Heart left ventricle (tissue), 16 donors: ENCODE results near the gene EDDM3A. TPM values are rescaled to one million over a fixed set of nuclear protein-coding genes. Genes with fewer than 3 reads are reported as not detected.

Source experiments
- ATAC-seq, 4 donors: fragments of 200-7000 bp; cut with Tn5 transposase; one replicate each; pipeline ENCODE4 v1.9.1; 2020 to 2022; ENCODE audit warnings: moderate library complexity in 4 of 4, mild to moderate bottlenecking in 3 of 4, moderate number of reproducible peaks in 1 of 4
- DNase-seq, 5 donors: peaks; one replicate each; pipeline ENCODE4 v3.0.0-alpha.2; 2020
- H3K27ac ChIP-seq, 12 donors: fragments of 200-600 bp; sonication (generic) in 4 of 12; one replicate each; pipeline versions ENCODE4 v1.5.0 to v1.8.0; 2016 to 2022; ENCODE audit warnings: mild to moderate bottlenecking in 2 of 12
- H3K27me3 ChIP-seq, 9 donors: fragments of 200-600 bp; sonication (generic) in 2 of 9; one replicate each; pipeline versions ENCODE4 v1.5.1 to v1.8.0; 2016 to 2022; ENCODE audit warnings: mild to moderate bottlenecking in 3 of 9
- H3K36me3 ChIP-seq, 9 donors: fragments of 200-600 bp; sonication (generic) in 2 of 9; one replicate each; pipeline versions ENCODE4 v1.5.0 to v1.8.0; 2018 to 2022; ENCODE audit warnings: mild to moderate bottlenecking in 2 of 9
- H3K4me1 ChIP-seq, 12 donors: fragments of 200-600 bp; sonication (generic) in 4 of 12; one replicate each; pipeline versions ENCODE4 v1.5.0 to v1.8.0; 2016 to 2022; ENCODE audit warnings: mild to moderate bottlenecking in 3 of 12
- H3K4me3 ChIP-seq, 12 donors: fragments of 200-600 bp; sonication (generic) in 4 of 12; one replicate each; pipeline versions ENCODE4 v1.5.0 to v1.8.0; 2017 to 2022; ENCODE audit warnings: mild to moderate bottlenecking in 9 of 12, moderate library complexity in 4 of 12
- H3K9me3 ChIP-seq, 12 donors: fragments of 200-600 bp; sonication (generic) in 4 of 12; one replicate each; pipeline versions ENCODE4 v1.5.0 to v1.8.0; 2016 to 2022; ENCODE audit warnings: mild to moderate bottlenecking in 1 of 12
- POLR2A ChIP-seq, 2 donors: fragments of 450-650 bp; IDR thresholded peaks; one replicate each; pipeline ENCODE4 v1.6.1; 2017; ENCODE audit warnings: antibody characterized with exemption in 2 of 2, mild to moderate bottlenecking in 2 of 2, moderate library complexity in 2 of 2
- WGBS, 4 donors: extraction: QIAGEN DNeasy Blood & Tissue Kit in 2 of 4; methylation state at CpG; one replicate each; pipeline versions ENCODE4 v1.1.5 to v1.1.7; 2013 to 2018; 5-methylcytosine and 5-hydroxymethylcytosine counted together
- intact Hi-C, 10 donors: fragments of 100-400 bp; cut with DNase I; formaldehyde crosslinking; loops; one replicate each; pipeline versions ENCODE4 v1.11.1 to v1.14.2; 2022
- polyA plus RNA-seq, 2 donors: library from polyadenylated mRNA; stranded (reverse); fragments of 200-250 nt; gene quantifications; one replicate each; pipeline ENCODE4 v1.2.3, GENCODE V29; 2013
- total RNA-seq, 9 donors: library from RNA; depleted of rRNA in 2 of 9; stranded (reverse); fragments of >200 nt in 2 of 9; fragmentation: NEBNext Ultra II Directional in 3 of 9; extraction: Animal tissue kit (Norgen Biotek cat#: 25700) in 3 of 9; gene quantifications; one replicate each; pipeline versions ENCODE4 v1.1.0 to v1.2.4, GENCODE V29; 2016 to 2023
- TF ChIP-seq, protein P1 (sequence below), 12 donors: fragments of 200-600 bp; sonication (generic) in 4 of 12; IDR thresholded peaks; one replicate each; pipeline versions ENCODE4 v1.5.0 to v1.8.0; 2018 to 2022; ENCODE audit warnings: antibody characterized with exemption in 12 of 12, mild to moderate bottlenecking in 5 of 12
- donor health status: ischemic (EF 13 %, LVEDD 7.1; RV severe dilation, severe dysfunction).
- donor health status: healthy with polysubstance abuse.
- donor health status: DM: no; HTN: yes; CAD: no.
- donor health status: DM: no; HTN: no; CAD: no.
- donor health status: ischemic (EF 25% LVEDD 6.9; RV normal size, moderate dysfunction).
- donor health status: ischemic (EF 25% LVEDD 5.7; RV mildly dilated, moderate dysfunction).
- donor health status: healthy.
- donor health status: DM: yes; HTN: yes; CAD: no.
- donor health status: ischemic (EF 35%, LVEDD 5.7; RV mildly dilated, moderate dysfunction).
- donor health status: nonischemic (EF 11% LVEDD 7.7; RV severe dilation, severe dysfunction).
- donor health status: DM: yes; HTN: yes; CAD: no.
- donor health status: PGD.
- donor health status: ischemic (EF 29% LVEDD 5.4; RV normal size, mild dysfunction).
- donor health status: nonischemic (EF 23%, LVEDD 6.1; RV moderate dilation, normal function).

EDDM3A gene
- total and polyA plus RNA-seq, 11 donors: not detected

GRCh38 chr14:20712904-20713303 is 32.8 kb upstream of the EDDM3A start:
- no peaks in the 10 kb centered on the region for H3K36me3 ChIP-seq
- no peaks in the 10 kb centered on the region for H3K9me3 ChIP-seq
- H3K4me3 ChIP-seq: no peak overlapping the region
- ATAC-seq (no peak), DNase-seq (no peak)
- H3K4me1 ChIP-seq: peaks cover 0 to 11% (median 0%) of the 10 kb centered on the region in 12 donors
- no peaks in the 10 kb centered on the region for H3K27me3 ChIP-seq
- WGBS, 4 donors: 38 to 47% (median 44%) methylated on average over 1 to 2 of the region's 2 CpGs
- no peak overlapping the region for H3K27ac ChIP-seq
- intact Hi-C loops: no loop called here
- TF ChIP-seq, protein P1, sequence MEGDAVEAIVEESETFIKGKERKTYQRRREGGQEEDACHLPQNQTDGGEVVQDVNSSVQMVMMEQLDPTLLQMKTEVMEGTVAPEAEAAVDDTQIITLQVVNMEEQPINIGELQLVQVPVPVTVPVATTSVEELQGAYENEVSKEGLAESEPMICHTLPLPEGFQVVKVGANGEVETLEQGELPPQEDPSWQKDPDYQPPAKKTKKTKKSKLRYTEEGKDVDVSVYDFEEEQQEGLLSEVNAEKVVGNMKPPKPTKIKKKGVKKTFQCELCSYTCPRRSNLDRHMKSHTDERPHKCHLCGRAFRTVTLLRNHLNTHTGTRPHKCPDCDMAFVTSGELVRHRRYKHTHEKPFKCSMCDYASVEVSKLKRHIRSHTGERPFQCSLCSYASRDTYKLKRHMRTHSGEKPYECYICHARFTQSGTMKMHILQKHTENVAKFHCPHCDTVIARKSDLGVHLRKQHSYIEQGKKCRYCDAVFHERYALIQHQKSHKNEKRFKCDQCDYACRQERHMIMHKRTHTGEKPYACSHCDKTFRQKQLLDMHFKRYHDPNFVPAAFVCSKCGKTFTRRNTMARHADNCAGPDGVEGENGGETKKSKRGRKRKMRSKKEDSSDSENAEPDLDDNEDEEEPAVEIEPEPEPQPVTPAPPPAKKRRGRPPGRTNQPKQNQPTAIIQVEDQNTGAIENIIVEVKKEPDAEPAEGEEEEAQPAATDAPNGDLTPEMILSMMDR (IDR thresholded peaks at IDR 0.05): no peak
- TF ChIP-seq POLR2A (IDR thresholded peaks at IDR 0.05): no peak

- peaks cover 0 to 11% (median 0%) of the 10 kb centered on the region in 12 donors for H3K4me1 ChIP-seq
- peak; percentile 78 to 92 (median 87) for ATAC-seq
- DNase-seq: peak; percentile 65 to 87 (median 74)
- intact Hi-C loops: no loop called here
- peak overlapping the region in 6 of 12 donors; percentile 28 to 91 (median 60) for H3K27ac ChIP-seq
- no peaks in the 10 kb centered on the region for H3K9me3 ChIP-seq
- no peak overlapping the region for H3K4me3 ChIP-seq
- no peaks in the 10 kb centered on the region for H3K36me3 ChIP-seq
- TF ChIP-seq, protein P1 (IDR thresholded peaks at IDR 0.05): no peak
- no peak for TF ChIP-seq POLR2A (IDR thresholded peaks at IDR 0.05)
- H3K27me3 ChIP-seq: no peaks in the 10 kb centered on the region
- WGBS, 4 donors: 53 to 69% (median 60%) methylated on average over 4 of the region's 4 CpGs
Measured at GRCh38 chr14:20714593-20715250, 31.0 kb upstream of the EDDM3A start.

GRCh38 chr14:20719777-20720176 is 25.9 kb upstream of the EDDM3A start:
- no peak for DNase-seq
- no peak overlapping the region for H3K27ac ChIP-seq
- peaks cover 0 to 10% (median 0%) of the 10 kb centered on the region in 9 donors for H3K27me3 ChIP-seq
- no peaks in the 10 kb centered on the region for H3K9me3 ChIP-seq
- no peak for ATAC-seq
- WGBS, 4 donors: 89 to 92% (median 91%) methylated on average over 4 of the region's 4 CpGs
- no peaks in the 10 kb centered on the region for H3K36me3 ChIP-seq
- H3K4me1 ChIP-seq: peaks cover 0 to 13% (median 0%) of the 10 kb centered on the region in 12 donors
- intact Hi-C loops: no loop called here
- TF ChIP-seq, protein P1 (IDR thresholded peaks at IDR 0.05): no peak
- TF ChIP-seq POLR2A (IDR thresholded peaks at IDR 0.05): no peak
- H3K4me3 ChIP-seq: no peak overlapping the region

DNA sequence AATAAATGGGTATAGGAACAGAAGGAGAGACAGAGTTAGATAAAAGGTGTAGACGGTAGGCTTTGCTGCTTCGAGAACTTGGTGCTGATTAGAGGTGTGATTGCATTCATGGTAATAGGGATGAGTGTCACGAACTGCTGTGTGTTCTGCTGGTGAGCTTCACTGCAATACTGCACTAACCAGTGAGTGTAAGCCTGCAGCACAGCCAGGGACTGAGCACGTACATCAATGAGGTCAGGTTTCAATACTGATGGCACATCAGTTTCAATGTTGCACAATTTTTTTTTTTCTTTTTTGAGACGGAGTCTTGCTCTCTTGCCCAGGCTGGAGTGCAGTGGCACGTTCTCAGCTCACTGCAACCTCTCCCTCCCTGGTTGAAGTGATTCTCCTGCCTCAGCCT is 24.9 kb upstream of the EDDM3A start:
- ATAC-seq: no peak
- H3K27ac ChIP-seq: no peak overlapping the region
- DNase-seq: no peak
- peaks cover 0 to 9% (median 0%) of the 10 kb centered on the region in 12 donors for H3K4me1 ChIP-seq
- WGBS, 4 donors: 78 to 87% (median 82%) methylated on average over 6 of the region's 6 CpGs
- no peaks in the 10 kb centered on the region for H3K9me3 ChIP-seq
- peaks cover 0 to 10% (median 0%) of the 10 kb centered on the region in 9 donors for H3K27me3 ChIP-seq
- intact Hi-C loops: no loop called here
- TF ChIP-seq, protein P1 (IDR thresholded peaks at IDR 0.05): no peak
- no peak for TF ChIP-seq POLR2A (IDR thresholded peaks at IDR 0.05)
- no peak overlapping the region for H3K4me3 ChIP-seq
- H3K36me3 ChIP-seq: no peaks in the 10 kb centered on the region
